GM19023 (cell line): ENCODE results near the gene CYP1A1.

Experiments
- ATAC-seq: cut with Tn5 transposase; IDR thresholded peaks from one replicate; pipeline ENCODE4 v1.9.1; 2021; ENCODE audit warnings: mild to moderate bottlenecking, moderate library complexity; ENCODE audit not compliant: unreplicated experiment

The CYP1A1 gene

GRCh38 chr15:74725225-74725774, at the start of gene CYP1A1:
Gene CYP1A1, minus strand, starts transcription at chr15:74725528. Its CDS starts 2,431 bp downstream, at chr15:74723097.
- no peak for ATAC-seq

GRCh38 chr15:74773731-74774252, 48.5 kb upstream of the CYP1A1 start:
- ATAC-seq = no peak

GRCh38 chr15:74773329-74773728, 48.0 kb upstream of the CYP1A1 start:
- no peak for ATAC-seq

- ATAC-seq = no peak
Measured at GRCh38 chr15:74770211-74770903, 45.0 kb upstream of the CYP1A1 start.

GRCh38 chr15:74769463-74770025, 44.2 kb upstream of the CYP1A1 start:
- ATAC-seq = no peak

- ATAC-seq = no peak
Measured at GRCh38 chr15:74768771-74769342, 43.5 kb upstream of the CYP1A1 start.

- ATAC-seq = no peak
Measured at GRCh38 chr15:74768099-74768770, 42.9 kb upstream of the CYP1A1 start.

- ATAC-seq = no peak
Measured at GRCh38 chr15:74767167-74768098, 42.1 kb upstream of the CYP1A1 start.

- no peak for ATAC-seq
Measured at GRCh38 chr15:74763416-74763815, 38.1 kb upstream of the CYP1A1 start.

- no peak for ATAC-seq
Measured at GRCh38 chr15:74762791-74763150, 37.4 kb upstream of the CYP1A1 start.

GRCh38 chr15:74758736-74759135, 33.4 kb upstream of the CYP1A1 start:
- no peak for ATAC-seq

GRCh38 chr15:74754593-74755215, 29.4 kb upstream of the CYP1A1 start:
- no peak for ATAC-seq

GRCh38 chr15:74752531-74752930, 27.2 kb upstream of the CYP1A1 start:
- no peak for ATAC-seq

- no peak for ATAC-seq
Measured at GRCh38 chr15:74752011-74752410, 26.7 kb upstream of the CYP1A1 start.

GRCh38 chr15:74750751-74751150, 25.4 kb upstream of the CYP1A1 start:
- no peak for ATAC-seq

GRCh38 chr15:74749832-74750231, 24.5 kb upstream of the CYP1A1 start:
- ATAC-seq = no peak

GRCh38 chr15:74748322-74748946, 23.1 kb upstream of the CYP1A1 start, which contains the start of gene CYP1A2:
Gene CYP1A2, plus strand, starts transcription at chr15:74748845. Its CDS starts 894 bp downstream, at chr15:74749739.
- ATAC-seq = no peak

GRCh38 chr15:74746389-74746788, 21.1 kb upstream of the CYP1A1 start:
- ATAC-seq = no peak

- ATAC-seq = no peak
Measured at GRCh38 chr15:74742422-74742821, 17.1 kb upstream of the CYP1A1 start.
